H1 (cell line): ENCODE measurements around the gene CALM3. TPM values are rescaled to one million over a fixed set of nuclear protein-coding genes. Genes with fewer than 3 reads are reported as not detected.

Experiments
- CTCF ChIA-PET: fragments of 300-600 bp; sonication (Branson Sonifier 250); formaldehyde crosslinking; loops from one replicate; lab custom pipeline; 2021; ENCODE audit not compliant: partially characterized antibody; lab: Charles Lee
- POLR2A ChIA-PET: fragments of 300-600 bp; sonication (Branson Sonifier 250); formaldehyde crosslinking; loops from one replicate; lab custom pipeline; 2021; ENCODE audit warnings: inconsistent platforms; ENCODE audit not compliant: partially characterized antibody; lab: Charles Lee
- DNase-seq, 2 experiments: peaks; one replicate each; pipeline versions ENCODE4 v3.0.0 to v3.0.0-alpha.2; 2010 to 2022; ENCODE audit warnings: low spot score in 2 of 2, low read depth in 1 of 2, mixed read lengths in 1 of 2
- FAIRE-seq: peaks from 2 replicates; lab custom pipeline; 2011; peaks lifted over from hg19 to GRCh38; lab: Jason Lieb, UNC
- H2AFZ ChIP-seq: 2 replicates; pipeline ENCODE4 v1.8.1; 2012; ENCODE audit warnings: low read length, inconsistent platforms
- H2AK5ac ChIP-seq: 2 replicates; pipeline ENCODE4 v1.6.1; 2013; ENCODE audit warnings: low read depth, low read length
- H2BK120ac ChIP-seq: replicated peaks from 2 replicates; pipeline ENCODE3; 2013; ENCODE audit warnings: low read depth, low read length, inconsistent platforms
- H2BK12ac ChIP-seq: 2 replicates; pipeline ENCODE4 v1.6.1; 2013; ENCODE audit warnings: low read depth, low read length
- H2BK15ac ChIP-seq: 2 replicates; pipeline ENCODE4 v1.6.1; 2013; ENCODE audit warnings: low read length
- H2BK20ac ChIP-seq: 2 replicates; pipeline ENCODE4 v1.6.1; 2013; ENCODE audit warnings: low read length
- H2BK5ac ChIP-seq: 2 replicates; pipeline ENCODE4 v1.6.1; 2013; ENCODE audit warnings: low read depth, low read length
- H3K14ac ChIP-seq: 2 replicates; pipeline ENCODE4 v1.6.1; 2013; ENCODE audit warnings: inconsistent platforms; ENCODE audit not compliant: insufficient read length
- H3K18ac ChIP-seq: 2 replicates; pipeline ENCODE4 v1.6.1; 2013; ENCODE audit warnings: low read length; ENCODE audit errors: extremely low read depth
- H3K23ac ChIP-seq: 2 replicates; pipeline ENCODE4 v1.6.1; 2013; ENCODE audit warnings: inconsistent platforms; ENCODE audit not compliant: insufficient read length
- H3K23me2 ChIP-seq: 2 replicates; pipeline ENCODE4 v1.6.1; 2013; ENCODE audit warnings: low read depth, low read length
- H3K27ac ChIP-seq: 2 replicates; pipeline ENCODE4 v1.6.1; 2011; ENCODE audit warnings: low read depth, low read length, inconsistent platforms
- H3K27me3 ChIP-seq, 4 experiments: replicated peaks in 1 of 4; 1 replicate in 1 of 4; 2 replicates in 3 of 4; pipeline versions ENCODE4 v1.6.1 to v1.8.1; 2011 to 2013; ENCODE audit warnings: low read length in 3 of 4, mild to moderate bottlenecking in 3 of 4, inconsistent platforms in 2 of 4, mixed read lengths in 2 of 4, moderate library complexity in 1 of 4; ENCODE audit not compliant: control insufficient read depth in 3 of 4, insufficient read depth in 3 of 4; ENCODE audit errors: extremely low read depth in 1 of 4
- H3K36me3 ChIP-seq, 4 experiments: 2 replicates each; pipeline versions ENCODE4 v1.6.1 to v1.8.1; 2011 to 2013; ENCODE audit warnings: mild to moderate bottlenecking in 4 of 4, low read length in 3 of 4, moderate library complexity in 2 of 4, control low read depth in 1 of 4, inconsistent platforms in 1 of 4; ENCODE audit not compliant: insufficient read depth in 4 of 4, control insufficient read depth in 2 of 4
- H3K4ac ChIP-seq: replicated peaks from 2 replicates; pipeline ENCODE3; 2013; ENCODE audit warnings: low read length, low read depth, mixed read lengths, inconsistent platforms; ENCODE audit not compliant: insufficient read length
- H3K4me1 ChIP-seq, 4 experiments: replicated peaks in 1 of 4; 1 replicate in 1 of 4; 2 replicates in 3 of 4; pipeline versions ENCODE4 v1.6.1 to v1.8.1; 2011 to 2013; ENCODE audit warnings: low read length in 3 of 4, inconsistent platforms in 2 of 4, mixed read lengths in 1 of 4; ENCODE audit not compliant: insufficient read depth in 4 of 4, control insufficient read depth in 3 of 4
- H3K4me2 ChIP-seq, 2 experiments: 2 replicates each; pipeline versions ENCODE4 v1.6.1 to v1.8.1; 2011 to 2013; ENCODE audit warnings: low read depth in 2 of 2, low read length in 2 of 2, control low read depth in 1 of 2, inconsistent platforms in 1 of 2, mild to moderate bottlenecking in 1 of 2; ENCODE audit not compliant: insufficient read depth in 1 of 2
- H3K4me3 ChIP-seq, 4 experiments: fragments of 200-600, 300-600 bp in 1 of 4; sonication (generic), shearing (Covaris generic), sonication (Bioruptor Twin) in 1 of 4; 2 replicates each; pipeline versions ENCODE4 v1.5.1 to v1.8.1; 2011 to 2016; ENCODE audit warnings: low read length in 4 of 4, low read depth in 3 of 4, control low read depth in 2 of 4, inconsistent platforms in 2 of 4, mild to moderate bottlenecking in 2 of 4, mixed read lengths in 1 of 4, moderate library complexity in 1 of 4; ENCODE audit not compliant: insufficient read depth in 2 of 4; ENCODE audit errors: extremely low read depth in 1 of 4
- H3K56ac ChIP-seq: replicated peaks from 2 replicates; pipeline ENCODE3; 2013; ENCODE audit warnings: low read depth, mild to moderate bottlenecking, mixed read lengths, low read length, inconsistent platforms; ENCODE audit not compliant: insufficient read length
- H3K79me1 ChIP-seq: 2 replicates; pipeline ENCODE4 v1.6.1; 2013; ENCODE audit warnings: low read depth, low read length, control low read depth
- H3K79me2 ChIP-seq, 2 experiments: 2 replicates each; pipeline versions ENCODE4 v1.6.1 to v1.8.1; 2012 to 2013; ENCODE audit warnings: low read length in 2 of 2, mild to moderate bottlenecking in 2 of 2, inconsistent platforms in 1 of 2; ENCODE audit not compliant: insufficient read depth in 2 of 2, control insufficient read depth in 1 of 2
- H3K9ac ChIP-seq, 4 experiments: replicated peaks in 1 of 4; 1 replicate in 1 of 4; 2 replicates in 3 of 4; pipeline versions ENCODE4 v1.6.1 to v1.8.1; 2011 to 2013; ENCODE audit warnings: low read depth in 3 of 4, low read length in 3 of 4, control low read depth in 2 of 4, mild to moderate bottlenecking in 2 of 4, moderate library complexity in 2 of 4, inconsistent platforms in 1 of 4; ENCODE audit errors: extremely low read depth in 1 of 4
- H3K9me3 ChIP-seq, 2 experiments: 2 replicates each; pipeline versions ENCODE4 v1.6.1 to v1.8.1; 2012 to 2013; ENCODE audit warnings: mild to moderate bottlenecking in 2 of 2, moderate library complexity in 2 of 2, control low read depth in 1 of 2, inconsistent platforms in 1 of 2, low read depth in 1 of 2, low read length in 1 of 2, mixed read lengths in 1 of 2; ENCODE audit not compliant: insufficient read depth in 2 of 2
- H4K20me1 ChIP-seq, 2 experiments: replicated peaks in 1 of 2; 2 replicates each; pipeline versions ENCODE3 to v1.8.1; 2011 to 2013; ENCODE audit warnings: inconsistent platforms in 2 of 2, low read length in 2 of 2, mild to moderate bottlenecking in 1 of 2; ENCODE audit not compliant: insufficient read depth in 2 of 2, control insufficient read depth in 1 of 2
- H4K5ac ChIP-seq: 2 replicates; pipeline ENCODE4 v1.6.1; 2013; ENCODE audit warnings: low read length, low read depth, mixed read lengths, inconsistent platforms; ENCODE audit not compliant: insufficient read length
- H4K8ac ChIP-seq: 2 replicates; pipeline ENCODE4 v1.8.0; 2013; ENCODE audit warnings: mild to moderate bottlenecking, moderate library complexity, low read length, inconsistent platforms; ENCODE audit not compliant: insufficient read depth; ENCODE audit errors: extremely low read depth
- H4K91ac ChIP-seq: replicated peaks from 2 replicates; pipeline ENCODE3; 2013; ENCODE audit warnings: low read length, mixed read lengths, inconsistent platforms; ENCODE audit not compliant: insufficient read length
- ASH2L ChIP-seq: fragments of 200-600, 300-600 bp; sonication (generic); IDR thresholded peaks from one replicate; pipeline ENCODE4 v1.7.1; 2017; ENCODE audit warnings: low read length
- CREB1 ChIP-seq: IDR thresholded peaks from 2 replicates; pipeline ENCODE4 v1.6.1; 2012; ENCODE audit warnings: inconsistent platforms
- SAP30 ChIP-seq: fragments of 300-600 bp; sonication (generic); IDR thresholded peaks from 2 replicates; pipeline ENCODE4 v1.7.1; 2012; ENCODE audit warnings: low read length, moderate library complexity, mild to moderate bottlenecking, inconsistent platforms; ENCODE audit not compliant: insufficient read depth, insufficient replicate concordance
- WGBS, 2 experiments: shearing (Covaris generic) in 1 of 2; methylation state at CpG; one replicate each; pipeline versions ENCODE4 v1.1.6 to v1.1.7; 2013 to 2015; ENCODE audit warnings: low lambda C conversion rate in 2 of 2, mixed read lengths in 2 of 2, inconsistent platforms in 1 of 2, low coverage in 1 of 2, missing lambda C conversion rate in 1 of 2; ENCODE audit not compliant: insufficient replicate concordance in 2 of 2, insufficient coverage in 1 of 2, insufficient read length in 1 of 2; ENCODE audit errors: extremely low coverage in 1 of 2, missing lambda C conversion rate in 1 of 2; 5-methylcytosine and 5-hydroxymethylcytosine counted together
- polyA plus RNA-seq, 7 experiments: library from polyadenylated mRNA; depleted of rRNA in 3 of 7; stranded (reverse) in 5 of 7; unstranded in 2 of 7; fragments of >200 nt in 5 of 7; fragments of 200-250 nt in 2 of 7; gene quantifications; 1 replicate in 5 of 7; 2 replicates in 1 of 7; 4 replicates in 1 of 7; pipeline versions ENCODE4 v1.2.1 to v1.2.3, GENCODE V29; 2011 to 2013; ENCODE audit warnings: missing spikeins in 2 of 7, mixed read lengths in 2 of 7
- total RNA-seq: library from RNA; stranded (reverse); fragmentation: NEBNext Ultra II Directional; extraction: Animal tissue kit (Norgen Biotek cat#: 25700); gene quantifications from 2 replicates; pipeline ENCODE4 v1.2.1, GENCODE V29; 2021

The CALM3 gene
- total and polyA plus RNA-seq, 2 of the 8 experiments (the other 6 are each of a cell fraction or from before 2014, with no cell fraction given), result 315 to 326 TPM

DNA sequence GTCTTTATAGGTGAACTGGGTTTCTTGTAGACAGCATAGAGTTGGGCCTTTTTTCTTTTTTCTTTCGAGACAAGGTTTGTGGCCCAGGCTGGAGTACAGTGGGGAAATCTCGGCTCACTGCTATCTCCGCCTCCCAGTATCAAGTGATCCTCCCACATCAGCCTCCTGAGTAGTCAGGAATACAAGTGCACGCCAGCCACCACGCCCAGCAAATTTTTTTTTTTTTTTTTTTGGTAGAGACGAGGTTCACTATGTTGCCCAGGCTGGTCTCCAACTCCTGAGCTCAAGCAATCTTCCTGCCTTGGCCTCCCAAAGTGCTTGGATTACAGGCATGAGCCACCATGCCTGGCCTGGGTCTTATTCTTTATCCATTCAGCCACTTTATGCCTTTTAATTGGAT, 5.1 kb upstream of the CALM3 start:
- Histone ChIP-seq H2BK5ac (no peak overlapping the region), H3K4me3 (no peak overlapping the region), H2AK5ac (no peak overlapping the region), H3K4me1 (no peaks in the 10 kb centered on the region), H3K4me2 (no peak overlapping the region), H3K18ac (no peak overlapping the region), H2BK120ac (no peak overlapping the region), H4K5ac (no peak overlapping the region), H3K9me3 (no peaks in the 10 kb centered on the region), H2BK15ac (no peak overlapping the region), H3K4ac (no peak overlapping the region), H3K27me3 (no peaks in the 10 kb centered on the region), H3K79me1 (no peaks in the 10 kb centered on the region), H4K20me1 (no peaks in the 10 kb centered on the region), H3K23me2 (peaks cover 3% of the 10 kb centered on the region; the same call in 1 of the 2 replicates), H2BK12ac (no peak overlapping the region), H4K91ac (no peak overlapping the region), H4K8ac (no peak overlapping the region), H3K9ac (no peak overlapping the region), H3K56ac (no peak overlapping the region), H2BK20ac (no peak overlapping the region), H3K36me3 (no peaks in the 10 kb centered on the region), H2AFZ (no peak overlapping the region), H3K23ac (no peak overlapping the region), H3K14ac (no peak overlapping the region), H3K27ac (no peak overlapping the region), H3K79me2 (no peaks in the 10 kb centered on the region)
- FAIRE-seq, result no peak
- POLR2A ChIA-PET, result interaction anchor here (1.1 kb wide), 1 partner anchor 133 kb away, joined by 3 read pairs; no protein-coding TSS in a partner anchor
- CTCF ChIA-PET, result interaction anchor here (0.6 to 1.9 kb wide), 5 partner anchors 16 to 1977 kb away, joined by 3 to 8 read pairs (median 4); no protein-coding TSS in a partner anchor
- TF ChIP-seq CREB1 (no peak), ASH2L (no peak), SAP30 (no peak)
- no peak for DNase-seq
- WGBS, 2 experiments, result 76% methylated on average over 6 of the region's 6 CpGs; no CpG with 5 or more reads in 1 of the 2 experiments
